Activated CD4-positive, alpha-beta T cell treated with anti-CD3 and anti-CD28 coated beads for 36 hours (primary cell): ENCODE measurements around the gene PSMD3. TPM values are rescaled to one million over a fixed set of nuclear protein-coding genes. Genes with fewer than 3 reads are reported as not detected.
"Not testable (repeated sequence)": the region's sequence is repeated elsewhere in the genome, so short reads cannot be mapped to it uniquely, and the experiment has no call there.

Experiments
- ATAC-seq: fragments of 200-7000 bp; cut with Tn5 transposase; one replicate; pipeline ENCODE4 v1.10.0; 2021; ENCODE audit warnings: mild to moderate bottlenecking, moderate library complexity
- CTCF ChIA-PET: fragments of 350-600 bp; sonication (Branson Sonifier 250); formaldehyde crosslinking; loops from one replicate; lab custom pipeline; 2021; ENCODE audit warnings: antibody characterized with exemption; lab: Charles Lee
- POLR2A ChIA-PET: fragments of 350-600 bp; sonication (Branson Sonifier 250); formaldehyde crosslinking; loops from one replicate; lab custom pipeline; 2021; ENCODE audit warnings: antibody characterized with exemption, inconsistent platforms; lab: Charles Lee
- DNase-seq: peaks from one replicate; pipeline ENCODE4 v3.0.0-alpha.2; 2020
- H3K27ac Mint-ChIP-seq: one replicate; pipeline ENCODE4 v1.8.0; 2021; ENCODE audit warnings: mixed read lengths
- H3K27me3 Mint-ChIP-seq: one replicate; pipeline ENCODE4 v1.8.0; 2021; ENCODE audit warnings: mixed read lengths
- H3K36me3 Mint-ChIP-seq: one replicate; pipeline ENCODE4 v1.8.0; 2021; ENCODE audit warnings: low read depth, mixed read lengths
- H3K4me1 Mint-ChIP-seq: one replicate; pipeline ENCODE4 v1.8.0; 2021; ENCODE audit warnings: mixed read lengths
- H3K4me3 Mint-ChIP-seq: one replicate; pipeline ENCODE4 v1.8.0; 2021; ENCODE audit warnings: mild to moderate bottlenecking, moderate library complexity, mixed read lengths
- H3K9me3 Mint-ChIP-seq: one replicate; pipeline ENCODE4 v1.8.0; 2021; ENCODE audit warnings: low read depth, mixed read lengths
- intact Hi-C, 2 experiments: fragments of 100-400 bp; cut with DNase I in 1 of 2; cut with micrococcal nuclease in 1 of 2; formaldehyde crosslinking; loops; one replicate each; pipeline versions ENCODE4 v1.14.2 to v1.15.1; 2022 to 2024; cut with DNase I, micrococcal nuclease
- total RNA-seq, 2 experiments: library from RNA; stranded (reverse); gene quantifications; one replicate each; pipeline ENCODE4 v1.2.3, GENCODE V29; 2021

The PSMD3 gene
- total RNA-seq, 2 experiments from 2014 or later, result 141 to 146 TPM

- no peaks in the 10 kb centered on the region for H3K36me3 Mint-ChIP-seq
- H3K27me3 Mint-ChIP-seq, result no peaks in the 10 kb centered on the region
- ChIA-PET POLR2A (no interaction called here), CTCF (interaction anchor here (0.6 to 1.2 kb wide), 3 partner anchors 12 to 38 kb away, joined by 3 to 4 read pairs (median 3); no protein-coding TSS in a partner anchor)
- ATAC-seq (no peak), DNase-seq (no peak)
- H3K27ac Mint-ChIP-seq, result no peak overlapping the region
- H3K4me1 Mint-ChIP-seq, result peaks cover 11% of the 10 kb centered on the region
- no peak overlapping the region for H3K4me3 Mint-ChIP-seq
- H3K9me3 Mint-ChIP-seq, result no peaks in the 10 kb centered on the region
- intact Hi-C loops, result no loop called here
These were observed 33.9 kb upstream of the PSMD3 start for GRCh38 chr17:39946551-39947330.

GRCh38 chr17:39948489-39948828, 32.1 kb upstream of the PSMD3 start:
- peaks cover 13% of the 10 kb centered on the region for H3K4me1 Mint-ChIP-seq
- H3K27ac Mint-ChIP-seq, H3K36me3 Mint-ChIP-seq, H3K27me3 Mint-ChIP-seq, ATAC-seq, intact Hi-C loops, H3K9me3 Mint-ChIP-seq, DNase-seq, H3K4me3 Mint-ChIP-seq: not testable (repeated sequence)
- CTCF ChIA-PET, result interaction anchor here (1.2 kb wide), 1 partner anchor 9 kb away, joined by 3 read pairs; no protein-coding TSS in a partner anchor
- POLR2A ChIA-PET, result interaction anchor here (0.6 kb wide), 1 partner anchor 8 kb away, joined by 3 read pairs; no protein-coding TSS in a partner anchor

- DNase-seq, result no peak
- H3K36me3 Mint-ChIP-seq, result no peaks in the 10 kb centered on the region
- intact Hi-C loops, result no loop called here
- CTCF ChIA-PET, result no interaction called here
- no peaks in the 10 kb centered on the region for H3K27me3 Mint-ChIP-seq
- H3K4me1 Mint-ChIP-seq, result peaks cover 16% of the 10 kb centered on the region
- H3K4me3 Mint-ChIP-seq, result no peak overlapping the region
- ATAC-seq, result no peak
- H3K9me3 Mint-ChIP-seq, result no peaks in the 10 kb centered on the region
- POLR2A ChIA-PET, result no interaction called here
- no peak overlapping the region for H3K27ac Mint-ChIP-seq
These were observed 31.6 kb upstream of the PSMD3 start for GRCh38 chr17:39949028-39949427.

- ATAC-seq, result no peak
- ChIA-PET POLR2A (interaction anchor here (0.6 kb wide), 1 partner anchor 279 kb away, joined by 3 read pairs; no protein-coding TSS in a partner anchor), CTCF (interaction anchor here (1.2 to 1.4 kb wide), 2 partner anchors 221 to 329 kb away, joined by 3 read pairs; partner anchors contain the start of gene MIEN1)
- no peak for DNase-seq
- no peak overlapping the region for H3K27ac Mint-ChIP-seq
- no peaks in the 10 kb centered on the region for H3K36me3 Mint-ChIP-seq
- intact Hi-C loops, result loop anchor here in 1 of 2 experiments (10.0 kb wide), 1 partner anchor 546 kb away; the partner anchor contains the start of gene FBXL20
- no peaks in the 10 kb centered on the region for H3K27me3 Mint-ChIP-seq
- no peaks in the 10 kb centered on the region for H3K9me3 Mint-ChIP-seq
- no peak overlapping the region for H3K4me3 Mint-ChIP-seq
- H3K4me1 Mint-ChIP-seq, result peaks cover 16% of the 10 kb centered on the region
These were observed 29.7 kb upstream of the PSMD3 start for GRCh38 chr17:39950871-39951348.

- no peaks in the 10 kb centered on the region for H3K36me3 Mint-ChIP-seq
- peak overlapping the region; percentile 42 for H3K4me3 Mint-ChIP-seq
- H3K9me3 Mint-ChIP-seq, result no peaks in the 10 kb centered on the region
- no peak for DNase-seq
- H3K27me3 Mint-ChIP-seq, result no peaks in the 10 kb centered on the region
- H3K27ac Mint-ChIP-seq, result no peak overlapping the region
- intact Hi-C loops, result loop anchor here (1.0 to 10.0 kb wide), 4 partner anchors 25 to 547 kb away; partner anchors contain the start of genes FBXL20 (in 1 of the 2), LRRC3C (in 1 of the 2), MIEN1 (in 1 of the 2) and ORMDL3 (in 1 of the 2)
- POLR2A ChIA-PET, result no interaction called here
- CTCF ChIA-PET, result interaction anchor here (0.9 to 1.1 kb wide), 2 partner anchors 28 to 197 kb away, joined by 3 read pairs; partner anchors contain the start of gene PSMD3
- ATAC-seq, result peak; percentile 3
- peaks cover 16% of the 10 kb centered on the region for H3K4me1 Mint-ChIP-seq
These were observed 28.5 kb upstream of the PSMD3 start for GRCh38 chr17:39951924-39952679.

- H3K9me3 Mint-ChIP-seq, result no peaks in the 10 kb centered on the region
- ChIA-PET CTCF (interaction anchor here (1.1 to 8.7 kb wide), 2 partner anchors 25 to 27 kb away, joined by 3 to 87 read pairs; partner anchors contain the start of gene PSMD3), POLR2A (no interaction called here)
- peak overlapping the region; percentile 73 for H3K4me3 Mint-ChIP-seq
- H3K27me3 Mint-ChIP-seq, result no peaks in the 10 kb centered on the region
- no peaks in the 10 kb centered on the region for H3K36me3 Mint-ChIP-seq
- peaks cover 12% of the 10 kb centered on the region for H3K4me1 Mint-ChIP-seq
- intact Hi-C loops, result loop anchor here (1.0 to 10.0 kb wide), 8 partner anchors 26 to 548 kb away; partner anchors contain the start of genes LRRC3C (in 2 of the 2), ORMDL3 (in 2 of the 2), CDK12 (in 1 of the 2) and FBXL20 (in 1 of the 2)
- ATAC-seq (peak; percentile 87), DNase-seq (peak; percentile 98)
- peak overlapping the region; percentile 69 for H3K27ac Mint-ChIP-seq
These were observed 27.7 kb upstream of the PSMD3 start for GRCh38 chr17:39952680-39953470.

- peak overlapping the region; percentile 73 for H3K4me3 Mint-ChIP-seq
- H3K9me3 Mint-ChIP-seq, result no peaks in the 10 kb centered on the region
- intact Hi-C loops, result loop anchor here (1.0 to 10.0 kb wide), 7 partner anchors 26 to 549 kb away; partner anchors contain the start of genes LRRC3C (in 2 of the 2), ORMDL3 (in 2 of the 2), CDK12 (in 1 of the 2) and FBXL20 (in 1 of the 2)
- ChIA-PET POLR2A (no interaction called here), CTCF (interaction anchor here (0.7 to 8.7 kb wide), 2 partner anchors 24 to 103 kb away, joined by 3 to 87 read pairs; partner anchors contain the start of gene PSMD3)
- no peaks in the 10 kb centered on the region for H3K36me3 Mint-ChIP-seq
- no peaks in the 10 kb centered on the region for H3K27me3 Mint-ChIP-seq
- peak overlapping the region; percentile 69 for H3K27ac Mint-ChIP-seq
- ATAC-seq (no peak), DNase-seq (no peak)
- peaks cover 10% of the 10 kb centered on the region for H3K4me1 Mint-ChIP-seq
These were observed 27.1 kb upstream of the PSMD3 start for GRCh38 chr17:39953471-39953888.

GRCh38 chr17:39954876-39955275, 25.7 kb upstream of the PSMD3 start:
- Mint-ChIP-seq H3K27me3 (no peaks in the 10 kb centered on the region), H3K27ac (no peak overlapping the region), H3K4me1 (peaks cover 11% of the 10 kb centered on the region), H3K36me3 (no peaks in the 10 kb centered on the region), H3K4me3 (no peak overlapping the region), H3K9me3 (no peaks in the 10 kb centered on the region)
- ATAC-seq (no peak), DNase-seq (no peak)
- ChIA-PET POLR2A (no interaction called here), CTCF (interaction anchor here (0.9 to 8.7 kb wide), 4 partner anchors 14 to 333 kb away, joined by 3 to 87 read pairs (median 5); partner anchors contain the start of gene PSMD3)
- intact Hi-C loops, result loop anchor here in 1 of 2 experiments (10.0 kb wide), 1 partner anchor 550 kb away; the partner anchor contains the start of gene FBXL20

GRCh38 chr17:39955726-39956225, 24.8 kb upstream of the PSMD3 start:
- no peak overlapping the region for H3K27ac Mint-ChIP-seq
- H3K36me3 Mint-ChIP-seq, result no peaks in the 10 kb centered on the region
- no peaks in the 10 kb centered on the region for H3K9me3 Mint-ChIP-seq
- H3K27me3 Mint-ChIP-seq, result no peaks in the 10 kb centered on the region
- POLR2A ChIA-PET, result no interaction called here
- CTCF ChIA-PET, result interaction anchor here (0.7 to 8.7 kb wide), 3 partner anchors 9 to 22 kb away, joined by 3 to 87 read pairs (median 4); partner anchors contain the start of gene PSMD3
- ATAC-seq, result no peak
- H3K4me1 Mint-ChIP-seq, result peaks cover 11% of the 10 kb centered on the region
- DNase-seq, result no peak
- intact Hi-C loops, result loop anchor here in 1 of 2 experiments (10.0 kb wide), 1 partner anchor 551 kb away; the partner anchor contains the start of gene FBXL20
- H3K4me3 Mint-ChIP-seq, result no peak overlapping the region
